ENCODE data around the gene LRRC25.

Gene LRRC25

DNA sequence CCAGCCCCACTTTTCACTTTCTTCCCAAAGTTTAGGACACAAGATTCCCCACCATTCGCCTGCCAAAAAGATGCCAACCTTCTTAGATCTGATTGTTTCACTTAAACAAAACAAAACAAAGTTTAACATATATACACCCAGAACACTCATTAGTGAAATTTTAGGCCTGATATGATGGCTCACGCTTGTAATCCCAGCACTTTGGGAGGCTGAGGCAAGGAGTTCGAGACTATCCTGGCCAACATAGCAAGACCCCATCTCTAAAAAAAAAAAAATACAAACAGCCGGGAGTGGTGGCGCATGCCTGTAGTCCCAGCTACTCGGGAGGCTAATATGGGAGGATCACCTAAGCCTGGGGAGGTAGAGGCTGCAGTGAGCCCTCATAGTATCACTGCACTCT is 52.1 kb downstream of the LRRC25 start:
- DNase-seq (ENCODE audit: low spot score): no peak

DNA sequence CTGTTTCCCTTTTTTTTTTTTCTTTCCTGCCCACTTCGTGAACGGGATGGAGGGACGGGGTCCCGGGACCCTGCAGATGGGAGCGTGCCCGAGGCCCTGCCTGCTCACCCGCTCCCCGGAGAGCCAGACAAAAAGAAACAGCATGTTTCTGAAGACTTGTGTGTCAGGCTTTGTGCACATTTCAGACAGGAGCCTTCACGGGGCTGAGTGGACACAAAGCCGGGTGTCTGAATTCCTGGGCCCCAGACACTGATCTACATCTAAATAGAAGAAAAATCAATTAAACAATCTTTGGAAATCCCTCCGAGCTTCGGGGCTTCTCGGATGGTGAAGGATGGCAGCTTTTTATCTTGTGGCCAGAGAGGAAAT is 52.9 kb downstream of the LRRC25 start:
- no peak for DNase-seq (ENCODE audit: low spot score)

DNA sequence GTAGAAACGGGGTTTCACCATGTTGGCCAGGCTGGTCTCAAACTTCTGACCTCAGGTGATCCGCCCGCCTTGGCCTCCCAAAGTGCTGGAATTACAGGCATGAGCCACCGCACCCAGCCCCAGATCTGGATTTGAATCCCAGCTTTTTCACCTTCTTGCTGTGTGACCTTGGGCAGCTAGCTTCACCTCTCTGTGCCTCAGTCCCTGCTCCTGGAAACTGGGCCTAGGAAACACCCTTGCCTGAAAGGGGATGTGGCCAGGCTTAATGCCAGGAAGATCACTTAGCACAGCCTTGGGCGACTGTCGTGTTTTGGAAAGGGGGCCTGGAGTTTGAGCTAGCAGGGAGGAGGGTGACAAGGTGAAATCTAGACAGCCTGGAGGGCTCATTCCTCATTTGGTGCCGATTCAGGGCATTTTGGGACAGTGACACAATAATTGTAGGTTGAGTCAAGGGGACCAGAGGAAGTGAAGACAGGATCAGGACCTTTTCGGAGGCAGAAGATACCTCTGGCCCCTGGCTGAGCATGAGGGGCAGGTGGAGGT is 55.3 kb downstream of the LRRC25 start:
- DNase-seq (ENCODE audit: low spot score): no peak

All from kidney tubule cell (primary cell).